ENCODE measurements around the gene ATP23. TPM values are rescaled to one million over a fixed set of nuclear protein-coding genes. Genes with fewer than 3 reads are reported as not detected.

ATP23 gene
- total RNA-seq (2014; rRNA removed; shearing (Covaris generic)), result 15.2 and 19.1 TPM in 2 replicates
- polyA plus RNA-seq (2014; cell fraction: nucleus; rRNA removed), result 12.1 and 18.6 TPM in 2 replicates

- peak; percentile 79 for DNase-seq (ENCODE audit: extremely low read depth, low read depth)
Measured at GRCh38 chr12:57941165-57941894, at the start of gene ATP23. TSS of gene ATP23 (plus strand) at chr12:57941567. CDS start at chr12:57941702, 135 bp downstream.

- DNase-seq (ENCODE audit: extremely low read depth, low read depth), result no peak
Measured at GRCh38 chr12:57892232-57892972, 49.0 kb upstream of the ATP23 start.

DNA sequence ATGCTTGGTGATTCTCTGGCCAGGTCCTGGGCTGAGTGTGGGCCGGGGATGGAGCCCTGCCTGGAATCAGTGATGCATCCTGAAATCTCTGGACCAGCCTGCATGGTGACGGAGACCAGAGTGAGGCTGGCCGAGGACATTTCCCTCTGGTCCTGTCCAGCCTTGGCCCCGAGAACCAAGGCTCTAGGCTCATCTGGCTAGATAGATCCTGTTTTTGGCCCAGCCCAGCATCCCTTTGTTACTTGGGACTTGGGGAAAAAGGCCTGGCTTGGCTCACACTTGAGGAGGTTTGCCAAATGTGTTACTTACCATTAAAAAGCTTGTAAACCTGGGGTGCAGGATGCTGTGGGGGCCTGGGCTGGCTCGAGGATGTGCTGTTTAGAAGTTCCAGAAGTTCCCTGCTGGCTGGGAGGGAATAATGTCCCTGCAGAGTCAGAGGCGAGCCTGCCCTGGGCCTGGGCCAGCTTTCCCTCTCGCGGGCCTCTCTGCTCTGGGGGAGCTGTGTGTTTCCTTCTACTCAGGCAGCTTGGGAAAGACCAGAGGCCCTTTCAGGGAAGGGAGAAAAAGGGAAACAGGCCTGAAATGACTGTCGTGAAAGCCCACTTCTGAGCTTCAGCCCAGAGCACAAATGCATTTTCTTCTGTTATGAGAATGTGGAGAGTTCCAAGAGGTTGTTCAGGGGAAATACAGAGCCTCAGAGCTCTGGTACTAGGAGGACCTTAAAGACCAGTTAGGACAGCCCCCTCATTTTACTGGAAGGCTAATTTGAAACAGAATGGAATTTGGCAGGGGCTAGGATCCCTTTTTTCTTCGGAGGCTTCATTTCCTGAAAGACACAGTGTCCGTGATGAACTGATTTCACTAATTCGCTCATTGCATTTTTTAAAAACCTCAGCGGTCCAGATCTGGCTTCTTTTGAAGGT is 47.7 kb upstream of the ATP23 start:
- DNase-seq (ENCODE audit: extremely low read depth, low read depth), result no peak

DNA sequence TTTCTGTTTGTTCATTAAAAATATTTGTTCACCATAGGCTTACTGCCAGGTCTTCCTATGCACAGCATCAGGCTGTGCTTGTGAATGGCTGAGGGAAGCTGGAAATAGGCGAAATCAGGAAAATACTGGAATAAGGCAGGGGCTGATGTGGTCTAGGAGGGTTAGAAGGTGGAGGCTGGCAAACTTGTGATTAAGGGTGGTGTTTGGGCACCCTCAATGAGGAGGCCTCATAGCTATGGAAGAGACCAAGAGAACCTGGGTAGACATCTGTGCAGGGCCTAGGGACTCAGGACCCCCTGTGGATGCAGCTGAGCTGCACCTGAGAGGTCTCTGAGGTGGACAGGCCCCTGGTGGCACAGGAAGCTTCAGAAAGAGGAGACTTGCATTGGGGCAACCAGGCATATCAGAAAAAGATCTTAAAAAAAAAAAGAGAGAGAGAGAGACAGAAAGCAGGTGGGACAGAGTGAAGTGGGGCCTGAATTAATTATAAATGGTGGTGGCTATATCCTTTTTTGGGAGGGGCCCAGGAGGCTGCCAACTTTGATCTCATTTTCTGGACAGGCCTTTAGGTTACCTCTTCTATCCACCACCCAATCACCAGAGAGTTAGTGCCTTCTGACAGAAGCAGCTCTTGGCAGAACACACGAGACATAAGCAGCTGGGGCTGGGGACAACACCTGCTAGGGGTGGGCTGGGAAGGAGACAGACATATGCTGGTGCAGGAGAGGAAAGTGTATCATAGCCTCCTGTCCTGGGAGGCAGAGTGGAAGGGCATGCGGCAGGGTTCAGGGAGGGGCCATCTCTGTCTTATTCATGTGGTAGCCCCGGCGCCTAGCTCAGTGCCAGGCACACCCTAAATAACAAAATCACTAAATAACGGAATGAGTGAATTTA is 46.7 kb upstream of the ATP23 start:
- no peak for DNase-seq (ENCODE audit: extremely low read depth, low read depth)

- DNase-seq (ENCODE audit: extremely low read depth, low read depth), result no peak
Measured at GRCh38 chr12:57895389-57896114, 45.8 kb upstream of the ATP23 start.

DNA sequence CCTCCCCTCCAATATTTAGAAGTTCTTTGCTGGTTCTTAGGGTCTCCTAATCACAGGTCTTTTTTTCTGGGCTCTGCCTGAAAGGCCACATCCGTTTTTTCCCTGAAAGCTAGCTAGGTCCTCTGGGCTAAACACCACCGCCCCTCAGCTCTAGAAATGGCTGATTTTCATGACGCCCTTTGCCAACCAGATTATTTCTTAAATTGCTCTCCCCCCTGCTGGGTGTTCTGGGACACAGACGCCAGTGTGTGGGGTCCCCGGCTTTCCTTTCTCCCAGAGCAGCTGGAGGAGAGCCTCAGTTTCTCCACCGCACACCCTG is 45.3 kb upstream of the ATP23 start:
- no peak for DNase-seq (ENCODE audit: extremely low read depth, low read depth)

DNA sequence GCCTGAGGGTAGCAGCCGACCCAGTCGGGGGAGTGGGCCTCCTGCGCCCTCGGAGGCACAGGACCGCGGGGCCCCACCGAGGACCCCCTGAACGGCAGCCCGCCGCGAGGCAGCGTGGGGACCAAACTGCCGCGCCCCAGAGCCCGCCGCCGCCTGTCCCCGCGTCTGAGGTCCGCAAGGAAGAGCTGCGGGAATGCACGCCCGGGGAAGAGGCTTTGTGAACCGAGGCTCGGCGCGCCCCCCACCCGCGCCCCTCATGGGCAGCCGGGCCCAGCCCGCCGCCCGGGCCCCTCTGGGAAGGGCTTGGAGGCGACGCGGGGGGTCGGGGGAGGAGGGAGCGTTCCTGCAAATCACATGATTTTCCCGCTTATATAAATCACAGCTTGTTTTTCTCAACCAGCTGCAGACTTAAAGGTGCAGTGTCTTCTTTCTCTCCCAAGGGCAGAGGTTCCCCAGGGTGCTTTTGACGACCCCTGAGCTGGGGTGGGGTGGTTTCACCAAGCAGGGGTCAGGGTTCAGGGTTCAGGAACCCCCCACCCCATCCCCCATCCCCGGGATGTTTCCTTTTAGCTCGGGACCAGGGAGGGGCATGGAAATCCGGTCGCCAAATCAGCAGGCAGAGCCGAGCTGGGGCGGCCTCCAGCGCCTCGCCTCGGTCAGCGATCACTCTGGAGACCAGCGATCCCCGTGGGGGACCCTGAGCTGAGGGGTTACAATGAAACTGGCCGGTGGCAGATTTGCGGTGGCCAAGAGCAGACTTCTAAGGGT is 44.7 kb upstream of the ATP23 start:
- DNase-seq (ENCODE audit: extremely low read depth, low read depth), result peak; percentile 32

DNA sequence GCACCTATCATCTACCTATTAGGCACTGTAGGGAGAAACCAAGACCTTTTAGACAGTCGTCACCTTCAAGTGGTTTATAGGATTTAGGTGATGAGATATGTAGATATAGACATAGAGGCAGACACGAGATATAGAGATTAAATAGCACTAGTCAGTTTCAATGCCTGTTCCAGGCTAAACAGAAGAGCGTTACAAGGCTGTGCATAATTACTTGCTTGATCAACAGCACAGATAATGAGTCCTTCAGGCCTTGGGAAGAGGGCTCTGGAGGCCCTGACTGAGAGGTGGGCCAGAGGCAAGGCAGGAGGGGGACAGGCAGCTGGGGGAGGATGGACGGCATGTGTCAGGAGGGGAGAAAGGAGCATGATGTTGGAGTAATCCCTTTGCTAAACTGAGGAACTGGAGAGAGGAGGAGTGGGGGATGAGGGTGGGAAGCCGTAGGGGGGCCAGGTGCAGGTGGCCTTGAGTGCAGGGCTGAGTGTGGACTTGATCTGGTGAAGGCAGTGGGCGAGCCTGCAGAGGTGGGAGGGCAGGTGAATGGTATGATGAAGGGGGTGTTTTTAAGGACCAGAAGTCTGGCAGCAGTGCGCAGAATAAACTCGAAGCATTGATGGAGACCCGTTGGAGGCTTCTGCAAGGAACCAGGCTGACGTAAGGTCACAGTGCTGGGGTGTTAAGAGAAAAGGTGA is 43.9 kb upstream of the ATP23 start:
- DNase-seq (ENCODE audit: extremely low read depth, low read depth), result no peak

GRCh38 chr12:57898308-57898970 is 42.9 kb upstream of the ATP23 start:
- no peak for DNase-seq (ENCODE audit: extremely low read depth, low read depth)

GRCh38 chr12:57899010-57899662 is 42.2 kb upstream of the ATP23 start:
- DNase-seq (ENCODE audit: extremely low read depth, low read depth), result no peak

- DNase-seq (ENCODE audit: extremely low read depth, low read depth), result no peak
Measured at GRCh38 chr12:57902478-57902969, 38.8 kb upstream of the ATP23 start.

DNA sequence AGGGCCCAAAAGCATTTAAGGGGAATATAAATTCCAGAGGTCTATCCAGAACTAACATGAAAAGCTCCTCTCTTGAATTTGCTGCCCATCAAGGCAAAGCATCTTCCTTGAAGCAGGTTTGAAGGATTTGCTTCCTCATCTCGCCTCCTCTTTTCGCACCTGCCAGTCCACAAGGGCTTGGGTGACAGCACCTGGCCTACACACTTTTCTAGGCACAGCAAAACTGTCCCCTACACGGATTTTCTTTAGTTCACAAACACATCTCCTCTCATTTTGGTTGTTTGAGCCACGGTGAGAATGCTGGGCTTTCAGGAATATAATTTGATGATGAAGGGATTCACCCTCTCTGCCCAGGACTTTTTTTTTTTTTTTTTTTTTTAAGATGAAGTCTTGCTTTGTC is 36.9 kb upstream of the ATP23 start:
- DNase-seq (ENCODE audit: extremely low read depth, low read depth), result no peak

- DNase-seq (ENCODE audit: extremely low read depth, low read depth), result peak; percentile 87
Measured at GRCh38 chr12:57904848-57905811, 36.2 kb upstream of the ATP23 start.

GRCh38 chr12:57905812-57906475 is 35.4 kb upstream of the ATP23 start:
- no peak for DNase-seq (ENCODE audit: extremely low read depth, low read depth)

- no peak for DNase-seq (ENCODE audit: extremely low read depth, low read depth)
Measured at GRCh38 chr12:57906821-57907220, 34.5 kb upstream of the ATP23 start.
